Natural killer cell (primary cell): Measurements from ENCODE around the gene WTAP. TPM values are rescaled to one million over a fixed set of nuclear protein-coding genes. Genes with fewer than 3 reads are reported as not detected.

Source experiments
- ATAC-seq, 3 donors: fragments of 150-1000 bp in 2 of 3; fragments of 200-7000 bp in 1 of 3; cut with Tn5 transposase; 1 replicate in 1 of 3; 2 replicates in 2 of 3; pipeline ENCODE4 v1.10.0; 2021; ENCODE audit warnings: mild to moderate bottlenecking in 2 of 3, moderate library complexity in 2 of 3
- DNase-seq, 2 donors: peaks; one replicate each; pipeline versions ENCODE4 v3.0.0 to v3.0.0-alpha.2; 2013 to 2021; ENCODE audit warnings: mixed read lengths in 1 of 2
- H3K27ac ChIP-seq: one replicate; pipeline ENCODE4 v1.5.1; 2013; ENCODE audit warnings: mild to moderate bottlenecking, low read length
- H3K27me3 ChIP-seq: one replicate; pipeline ENCODE4 v1.6.1; 2013; ENCODE audit warnings: low read length; ENCODE audit not compliant: control insufficient read depth, insufficient read depth
- H3K36me3 ChIP-seq: one replicate; pipeline ENCODE4 v1.6.1; 2013; ENCODE audit warnings: low read length; ENCODE audit not compliant: control insufficient read depth, insufficient read depth
- H3K4me1 ChIP-seq: one replicate; pipeline ENCODE4 v1.6.1; 2013; ENCODE audit warnings: low read length; ENCODE audit not compliant: control insufficient read depth, insufficient read depth
- H3K4me3 ChIP-seq: one replicate; pipeline ENCODE4 v1.5.1; 2013; ENCODE audit warnings: low read length
- H3K9me3 ChIP-seq: one replicate; pipeline ENCODE4 v1.6.1; 2013; ENCODE audit warnings: low read length; ENCODE audit not compliant: control insufficient read depth, insufficient read depth
- H3K27ac Mint-ChIP-seq, 2 donors: one replicate each; pipeline ENCODE4 v1.8.0; 2022; ENCODE audit warnings: mild to moderate bottlenecking in 2 of 2, mixed read lengths in 2 of 2, moderate library complexity in 1 of 2
- H3K27me3 Mint-ChIP-seq, 2 donors: one replicate each; pipeline ENCODE4 v1.8.0; 2022; ENCODE audit warnings: low read depth in 2 of 2, mixed read lengths in 2 of 2
- H3K36me3 Mint-ChIP-seq: one replicate; pipeline ENCODE4 v1.8.0; 2022; ENCODE audit warnings: mixed read lengths
- H3K4me1 Mint-ChIP-seq, 2 donors: one replicate each; pipeline ENCODE4 v1.8.0; 2022; ENCODE audit warnings: mixed read lengths in 2 of 2
- H3K4me3 Mint-ChIP-seq: one replicate; pipeline ENCODE4 v1.8.0; 2022; ENCODE audit warnings: mild to moderate bottlenecking, moderate library complexity, mixed read lengths
- H3K9me3 Mint-ChIP-seq, 2 donors: one replicate each; pipeline ENCODE4 v1.8.0; 2022; ENCODE audit warnings: mixed read lengths in 2 of 2
- CTCF ChIP-seq: fragments of 200-600 bp; IDR thresholded peaks from one replicate; pipeline ENCODE4 v1.8.0; 2022; ENCODE audit warnings: antibody characterized with exemption
- WGBS: methylation state at CpG from one replicate; pipeline ENCODE4 v1.1.7; 2013; ENCODE audit warnings: missing lambda C conversion rate; ENCODE audit not compliant: insufficient coverage; 5-methylcytosine and 5-hydroxymethylcytosine counted together
- intact Hi-C: fragments of 100-400 bp; cut with micrococcal nuclease; formaldehyde crosslinking; loops from one replicate; pipeline ENCODE4 v1.14.2; 2022
- total RNA-seq, 4 donors: library from RNA; stranded (reverse); fragments of 120-200 nt in 1 of 4; gene quantifications; one replicate each; pipeline versions ENCODE4 v1.2.3 to v1.2.4, GENCODE V29; 2013 to 2022

Gene WTAP
- total RNA-seq, 3 donors from 2014 or later (not counting 1 experiment from before 2014, with no cell fraction given) = 141 to 167 (median 164) TPM

GRCh38 chr6:159801935-159802334 is 74.6 kb downstream of the WTAP start:
- no peaks in the 10 kb centered on the region for H3K4me1 Mint-ChIP-seq
- H3K4me3 Mint-ChIP-seq = no peak overlapping the region
- H3K27me3 Mint-ChIP-seq = no peaks in the 10 kb centered on the region
- DNase-seq = no peak
- H3K27ac Mint-ChIP-seq = no peak overlapping the region
- no peaks in the 10 kb centered on the region for H3K9me3 Mint-ChIP-seq
- Histone ChIP-seq H3K27me3 (no peaks in the 10 kb centered on the region), H3K9me3 (no peaks in the 10 kb centered on the region), H3K36me3 (peaks cover 28% of the 10 kb centered on the region), H3K4me3 (no peak overlapping the region), H3K4me1 (no peaks in the 10 kb centered on the region), H3K27ac (no peak overlapping the region)
- no peak for ATAC-seq
- no peak for TF ChIP-seq CTCF
- WGBS = 97% methylated on average over 8 of the region's 8 CpGs
- H3K36me3 Mint-ChIP-seq = peaks cover 17% of the 10 kb centered on the region
- intact Hi-C loops = no loop called here

- Mint-ChIP-seq H3K36me3 (no peaks in the 10 kb centered on the region), H3K27ac (no peak overlapping the region), H3K27me3 (no peaks in the 10 kb centered on the region), H3K4me1 (no peaks in the 10 kb centered on the region), H3K4me3 (no peak overlapping the region), H3K9me3 (no peaks in the 10 kb centered on the region)
- 95% methylated on average over 9 of the region's 10 CpGs for WGBS
- no peak for ATAC-seq
- DNase-seq = no peak
- Histone ChIP-seq H3K9me3 (no peaks in the 10 kb centered on the region), H3K4me1 (no peaks in the 10 kb centered on the region), H3K27me3 (no peaks in the 10 kb centered on the region), H3K27ac (no peak overlapping the region), H3K36me3 (peaks cover 3% of the 10 kb centered on the region), H3K4me3 (no peak overlapping the region)
- intact Hi-C loops = no loop called here
- TF ChIP-seq CTCF = no peak
These were observed 77.2 kb downstream of the WTAP start for GRCh38 chr6:159804504-159804903.

GRCh38 chr6:159805440-159806020 is 78.2 kb downstream of the WTAP start:
- Mint-ChIP-seq H3K27me3 (no peaks in the 10 kb centered on the region), H3K36me3 (no peaks in the 10 kb centered on the region), H3K4me1 (no peaks in the 10 kb centered on the region), H3K27ac (no peak overlapping the region), H3K4me3 (no peak overlapping the region), H3K9me3 (no peaks in the 10 kb centered on the region)
- no peaks in the 10 kb centered on the region for H3K4me1 ChIP-seq
- no peaks in the 10 kb centered on the region for H3K36me3 ChIP-seq
- intact Hi-C loops = no loop called here
- no peak for TF ChIP-seq CTCF
- H3K27ac ChIP-seq = no peak overlapping the region
- ATAC-seq (no peak), DNase-seq (no peak)
- WGBS = 94% methylated on average over 5 of the region's 6 CpGs
- no peak overlapping the region for H3K4me3 ChIP-seq
- H3K27me3 ChIP-seq = no peaks in the 10 kb centered on the region
- H3K9me3 ChIP-seq = no peaks in the 10 kb centered on the region

Other genes with a start within 250 kb of the WTAP start
- 100 to 1,000 TPM in 2 of 3 donors, 10 to 100 TPM in 1; 81.3 to 156 (median 138) TPM for gene SOD2, start 34.3 kb upstream of the WTAP start, total RNA-seq
- 10 to 100 TPM; 21.7 to 31.7 (median 26.5) TPM for gene ACAT2, start 34.5 kb downstream of the WTAP start, total RNA-seq
- 100 to 1,000 TPM; 192 to 230 (median 218) TPM for gene TCP1, start 62.1 kb downstream of the WTAP start, total RNA-seq
- 10 to 100 TPM; 22.3 to 29.6 (median 22.6) TPM for gene MRPL18, start 63.0 kb downstream of the WTAP start, total RNA-seq
- gene PNLDC1, start 72.8 kb downstream of the WTAP start, total RNA-seq = under 1 TPM in 1 of 3 donors, not detected in 2; 0.19 TPM
- gene MAS1, start 163.5 kb downstream of the WTAP start, total RNA-seq = not detected
- 100 to 1,000 TPM; 208 to 282 (median 253) TPM for gene IGF2R, start 241.6 kb downstream of the WTAP start, total RNA-seq